Measurements from ENCODE around the gene FYCO1. TPM values are rescaled to one million over a fixed set of nuclear protein-coding genes. Genes with fewer than 3 reads are reported as not detected.

The FYCO1 gene
- total RNA-seq, 1 experiment from 2014 or later, result 15.4 TPM

DNA sequence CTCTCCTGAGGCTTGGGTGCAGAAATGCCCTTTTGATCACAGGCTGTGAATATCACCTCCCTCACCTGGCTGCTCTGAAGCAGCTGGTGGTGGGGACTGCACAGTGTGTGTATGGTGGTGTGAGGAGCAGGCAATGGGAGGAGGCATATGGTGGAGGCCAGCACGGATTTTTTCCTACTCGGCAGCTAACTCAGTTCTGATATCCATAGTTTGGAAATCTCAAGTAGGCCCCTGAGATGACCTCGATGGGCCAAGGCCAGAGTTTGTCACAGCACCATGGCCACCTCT lies 73.6 kb downstream of the FYCO1 start:
- TF ChIP-seq EZH2phosphoT487 (IDR thresholded peaks at IDR 0.05; ENCODE audit: borderline replicate concordance, low read length) (no peak), EZH2 (IDR thresholded peaks at IDR 0.05; ENCODE audit: low read length, unreplicated experiment) (no peak)
- TF ChIP-seq, protein P1, sequence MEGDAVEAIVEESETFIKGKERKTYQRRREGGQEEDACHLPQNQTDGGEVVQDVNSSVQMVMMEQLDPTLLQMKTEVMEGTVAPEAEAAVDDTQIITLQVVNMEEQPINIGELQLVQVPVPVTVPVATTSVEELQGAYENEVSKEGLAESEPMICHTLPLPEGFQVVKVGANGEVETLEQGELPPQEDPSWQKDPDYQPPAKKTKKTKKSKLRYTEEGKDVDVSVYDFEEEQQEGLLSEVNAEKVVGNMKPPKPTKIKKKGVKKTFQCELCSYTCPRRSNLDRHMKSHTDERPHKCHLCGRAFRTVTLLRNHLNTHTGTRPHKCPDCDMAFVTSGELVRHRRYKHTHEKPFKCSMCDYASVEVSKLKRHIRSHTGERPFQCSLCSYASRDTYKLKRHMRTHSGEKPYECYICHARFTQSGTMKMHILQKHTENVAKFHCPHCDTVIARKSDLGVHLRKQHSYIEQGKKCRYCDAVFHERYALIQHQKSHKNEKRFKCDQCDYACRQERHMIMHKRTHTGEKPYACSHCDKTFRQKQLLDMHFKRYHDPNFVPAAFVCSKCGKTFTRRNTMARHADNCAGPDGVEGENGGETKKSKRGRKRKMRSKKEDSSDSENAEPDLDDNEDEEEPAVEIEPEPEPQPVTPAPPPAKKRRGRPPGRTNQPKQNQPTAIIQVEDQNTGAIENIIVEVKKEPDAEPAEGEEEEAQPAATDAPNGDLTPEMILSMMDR (conservative IDR thresholded peaks at IDR 0.05; ENCODE audit: low read depth, low read length), result no peak
- H3K9me2 ChIP-seq (replicated peaks; ENCODE audit: low read length), result no peaks in the 10 kb centered on the region

DNA sequence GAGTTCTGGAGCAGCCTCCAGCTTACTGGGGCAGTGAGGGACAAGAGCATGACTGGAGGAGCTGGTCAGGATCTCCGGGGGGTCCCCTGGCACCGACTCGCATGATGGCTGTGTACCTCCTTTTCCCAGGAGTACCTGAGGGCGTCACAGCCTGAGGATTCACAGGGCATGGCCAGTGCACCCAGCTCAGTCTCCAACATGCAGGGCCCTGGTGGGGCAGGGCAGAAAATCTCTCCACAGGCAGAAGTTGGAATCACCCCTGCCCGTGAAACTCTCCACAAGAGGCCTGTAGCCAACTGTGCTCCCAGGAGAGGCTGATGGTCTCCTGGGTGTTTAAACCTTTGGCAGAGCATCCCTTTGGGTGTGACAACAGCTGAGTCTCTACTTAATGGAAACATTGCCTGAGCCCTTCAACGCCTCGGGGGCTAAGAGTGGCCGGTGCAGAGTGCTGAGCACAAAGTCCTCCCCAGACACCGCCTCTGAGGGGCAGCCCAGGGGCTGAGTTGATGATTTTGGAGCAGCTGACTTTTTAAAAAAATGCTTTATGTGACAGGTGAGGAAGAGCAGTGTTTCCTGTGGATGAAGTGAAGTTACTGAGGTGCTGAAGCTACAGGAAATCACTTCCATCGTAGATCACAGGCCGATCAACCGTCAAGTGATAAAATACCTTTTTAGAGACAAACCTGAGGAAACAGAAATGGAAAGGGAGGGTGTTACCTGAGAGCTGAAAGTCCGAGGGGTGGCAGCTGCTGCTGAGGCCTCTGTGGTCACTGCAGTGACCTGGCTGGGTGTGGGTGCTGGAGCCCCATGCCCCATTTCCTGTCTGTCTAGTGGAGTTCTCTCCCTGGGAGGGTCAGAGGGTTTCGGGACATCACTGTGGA lies 74.2 kb downstream of the FYCO1 start:
- Histone ChIP-seq H3K9me2 (replicated peaks; ENCODE audit: low read length) (no peaks in the 10 kb centered on the region), H3F3A (ENCODE audit: low read length, unreplicated experiment) (no peaks in the 10 kb centered on the region), H4K20me1 (ENCODE audit: low read length) (no peaks in the 10 kb centered on the region), H2AFZ (ENCODE audit: low read length) (no peak overlapping the region), H3K4me1 (ENCODE audit: insufficient read depth, low read length) (peaks cover 1% of the 10 kb centered on the region), H3K4me2 (ENCODE audit: low read length) (no peak overlapping the region), H3K27ac (ENCODE audit: low read length) (no peak overlapping the region), H3K79me2 (ENCODE audit: low read length) (no peaks in the 10 kb centered on the region), H3K27me3 (ENCODE audit: low read length) (no peaks in the 10 kb centered on the region), H3K9me3 (ENCODE audit: low read length) (no peaks in the 10 kb centered on the region), H3K36me3 (ENCODE audit: low read depth, low read length) (0 out of 2 replicates have a peak, but pooled peaks cover 7% of the 10 kb centered on the region), H3K9ac (ENCODE audit: low read length) (no peak overlapping the region), H3K4me3 (ENCODE audit: low read length) (no peak overlapping the region)
- ChIA-PET POLR2A (ENCODE audit: unreplicated experiment) (no interaction called here), CTCF (no interaction called here)
- intact Hi-C loops (cut with micrococcal nuclease), result no loop called here
- no peak for DNase-seq
- TF ChIP-seq EZH2phosphoT487 (IDR thresholded peaks at IDR 0.05; ENCODE audit: borderline replicate concordance, low read length) (no peak), EZH2 (IDR thresholded peaks at IDR 0.05; ENCODE audit: low read length, unreplicated experiment) (no peak)
- TF ChIP-seq, protein P1 (conservative IDR thresholded peaks at IDR 0.05; ENCODE audit: low read depth, low read length), result no peak
- no TSS peak for BruUV-seq (replicated peaks)
- ATAC-seq, result no peak

More for the DNA sequence above, 73.6 kb downstream of the FYCO1 start:
- H3K4me3 ChIP-seq (ENCODE audit: low read length), result no peak overlapping the region
- H3K4me1 ChIP-seq (ENCODE audit: insufficient read depth, low read length), result no peaks in the 10 kb centered on the region
- H3F3A ChIP-seq (ENCODE audit: low read length, unreplicated experiment), result no peaks in the 10 kb centered on the region
- H3K36me3 ChIP-seq (ENCODE audit: low read depth, low read length), result 0 out of 2 replicates have a peak, but pooled peaks cover 7% of the 10 kb centered on the region
- H3K9me3 ChIP-seq (ENCODE audit: low read length), result no peaks in the 10 kb centered on the region
- no peak overlapping the region for H3K27ac ChIP-seq (ENCODE audit: low read length)
- no peak for DNase-seq
- no peaks in the 10 kb centered on the region for H4K20me1 ChIP-seq (ENCODE audit: low read length)
- no peak for ATAC-seq
- no peak overlapping the region for H3K4me2 ChIP-seq (ENCODE audit: low read length)
- H2AFZ ChIP-seq (ENCODE audit: low read length), result no peak overlapping the region
- no peaks in the 10 kb centered on the region for H3K27me3 ChIP-seq (ENCODE audit: low read length)
- BruUV-seq (replicated peaks), result no TSS peak
- no peaks in the 10 kb centered on the region for H3K79me2 ChIP-seq (ENCODE audit: low read length)
- CTCF ChIA-PET, result no interaction called here
- POLR2A ChIA-PET (ENCODE audit: unreplicated experiment), result no interaction called here
- intact Hi-C loops (cut with micrococcal nuclease), result no loop called here
- no peak overlapping the region for H3K9ac ChIP-seq (ENCODE audit: low read length)

All from PC-3 (cell line).